Naive B cell (primary cell): ENCODE measurements around the gene CPNE5. TPM values are rescaled to one million over a fixed set of nuclear protein-coding genes. Genes with fewer than 3 reads are reported as not detected.

Experiments
- ATAC-seq, 2 donors: fragments of 150-1000 bp; cut with Tn5 transposase; 2 replicates each; pipeline ENCODE4 v1.10.0; 2021; ENCODE audit warnings: low read depth in 2 of 2, mild to moderate bottlenecking in 2 of 2, moderate library complexity in 2 of 2
- DNase-seq: peaks from one replicate; pipeline ENCODE4 v3.0.0; 2022
- H3K27ac Mint-ChIP-seq, 6 donors: one replicate each; pipeline ENCODE4 v1.8.0; 2020 to 2022; ENCODE audit warnings: mild to moderate bottlenecking in 6 of 6, mixed read lengths in 6 of 6, moderate library complexity in 5 of 6, inconsistent platforms in 2 of 6
- H3K27me3 Mint-ChIP-seq, 3 donors: one replicate each; pipeline ENCODE4 v1.8.0; 2021 to 2022; ENCODE audit warnings: mixed read lengths in 3 of 3, mild to moderate bottlenecking in 1 of 3
- H3K36me3 Mint-ChIP-seq, 2 donors: one replicate each; pipeline ENCODE4 v1.8.0; 2020 to 2022; ENCODE audit warnings: mixed read lengths in 2 of 2, inconsistent platforms in 1 of 2, mild to moderate bottlenecking in 1 of 2
- H3K4me1 Mint-ChIP-seq, 3 donors: one replicate each; pipeline ENCODE4 v1.8.0; 2020 to 2022; ENCODE audit warnings: mixed read lengths in 3 of 3, inconsistent platforms in 1 of 3, mild to moderate bottlenecking in 1 of 3, moderate library complexity in 1 of 3
- H3K4me3 Mint-ChIP-seq, 8 donors: one replicate each; pipeline ENCODE4 v1.8.0; 2020 to 2022; ENCODE audit warnings: mild to moderate bottlenecking in 8 of 8, mixed read lengths in 8 of 8, moderate library complexity in 8 of 8, inconsistent platforms in 2 of 8
- H3K9me3 Mint-ChIP-seq, 7 donors: one replicate each; pipeline ENCODE4 v1.8.0; 2020 to 2022; ENCODE audit warnings: mixed read lengths in 7 of 7, mild to moderate bottlenecking in 5 of 7, inconsistent platforms in 2 of 7, moderate library complexity in 1 of 7
- polyA plus RNA-seq, 6 donors: library from polyadenylated mRNA; unstranded; fragments of 300-500 nt; fragmentation: Illumina TruSeq; gene quantifications; one replicate each; pipeline ENCODE4 v1.2.3, GENCODE V29; 2021; ENCODE audit warnings: low read depth in 6 of 6

CPNE5 gene
- polyA plus RNA-seq, 6 donors from 2014 or later, result 56.9 to 105 (median 92.2) TPM

DNA sequence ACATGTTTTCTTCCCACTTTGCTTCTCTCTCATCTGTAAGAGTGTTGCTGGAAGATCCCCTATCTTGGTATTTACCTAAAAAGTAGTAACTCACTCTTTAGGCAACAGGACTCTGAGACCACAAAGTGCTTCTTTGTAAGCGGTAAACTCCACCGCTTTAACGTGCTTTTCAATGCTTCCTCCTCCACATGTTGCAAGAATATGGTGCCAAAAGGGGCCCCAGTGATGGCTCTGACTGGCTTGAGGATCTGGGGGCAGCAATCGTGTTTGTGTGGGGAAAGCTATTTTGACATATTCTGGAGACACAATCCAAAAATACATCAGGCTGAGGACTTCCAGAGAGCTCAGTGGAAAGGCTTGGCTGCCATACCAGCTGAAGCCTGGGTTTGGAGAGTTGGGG lies 12.4 kb upstream of the CPNE5 start:
- ATAC-seq, result no peak
- Mint-ChIP-seq H3K4me1 (peaks cover 0 to 13% (median 10%) of the 10 kb centered on the region in 3 donors), H3K4me3 (no peak overlapping the region), H3K27ac (no peak overlapping the region), H3K36me3 (peaks cover 10 to 26% of the 10 kb centered on the region in 2 donors), H3K9me3 (peaks cover 0 to 12% (median 8%) of the 10 kb centered on the region in 7 donors), H3K27me3 (peaks cover 0 to 8% (median 3%) of the 10 kb centered on the region in 3 donors)
- DNase-seq, result no peak

DNA sequence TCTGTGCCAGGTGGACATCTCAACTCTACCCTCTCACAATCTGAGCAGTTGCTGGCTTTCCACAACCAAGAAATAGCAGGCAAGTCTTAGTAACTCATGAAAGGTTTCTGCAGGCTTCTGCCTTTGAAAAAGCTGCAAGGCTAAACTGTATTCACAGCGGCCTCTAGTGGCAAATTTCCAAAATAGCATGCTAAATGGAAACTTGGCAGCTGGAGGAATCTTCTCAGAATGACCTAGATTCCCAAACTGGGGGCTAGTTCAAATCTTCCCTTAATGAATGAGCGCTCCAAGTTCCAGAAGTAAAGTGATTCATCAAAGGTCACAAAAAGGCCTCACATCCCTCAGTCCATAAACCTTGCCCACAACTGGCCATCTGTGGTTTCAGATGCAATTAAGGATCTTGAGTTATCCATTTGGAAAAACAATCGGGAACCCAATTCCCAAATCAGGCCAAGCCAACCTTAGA lies 11.9 kb upstream of the CPNE5 start:
- peak overlapping the region in 1 of 6 donors; percentile 35 for H3K27ac Mint-ChIP-seq
- peaks cover 0 to 12% (median 8%) of the 10 kb centered on the region in 7 donors for H3K9me3 Mint-ChIP-seq
- DNase-seq (peak; percentile 42), ATAC-seq (no peak)
- H3K4me3 Mint-ChIP-seq, result no peak overlapping the region
- peaks cover 0 to 13% (median 10%) of the 10 kb centered on the region in 3 donors for H3K4me1 Mint-ChIP-seq
- H3K27me3 Mint-ChIP-seq, result peaks cover 0 to 8% (median 3%) of the 10 kb centered on the region in 3 donors
- H3K36me3 Mint-ChIP-seq, result peaks cover 6 to 22% of the 10 kb centered on the region in 2 donors

DNA sequence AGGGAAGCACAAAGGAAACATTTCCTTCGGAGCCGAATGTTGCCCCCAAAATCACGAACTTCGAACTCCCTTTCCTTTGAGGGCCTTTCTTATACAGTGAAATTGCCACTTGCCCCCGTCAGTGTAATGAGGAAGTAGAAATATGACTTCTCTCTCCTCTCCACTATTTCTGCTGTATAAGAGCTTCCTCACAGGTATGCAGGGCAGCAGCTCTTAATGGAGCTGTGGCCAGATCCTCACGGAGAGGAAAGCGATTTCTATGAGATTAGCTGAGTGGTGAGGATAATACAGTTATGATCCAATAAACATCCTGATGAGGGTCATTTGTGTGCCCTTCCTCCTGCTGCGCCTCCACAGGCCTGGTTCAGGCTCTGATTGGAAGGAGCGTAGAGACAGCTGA lies 10.8 kb upstream of the CPNE5 start:
- no peak for DNase-seq
- peaks cover 2 to 18% (median 3%) of the 10 kb centered on the region in 3 donors for H3K27me3 Mint-ChIP-seq
- no peak overlapping the region for H3K27ac Mint-ChIP-seq
- H3K4me3 Mint-ChIP-seq, result peak overlapping the region in 1 of 8 donors; percentile 1
- no peak for ATAC-seq
- peaks cover 0 to 20% of the 10 kb centered on the region in 2 donors for H3K36me3 Mint-ChIP-seq
- H3K4me1 Mint-ChIP-seq, result peaks cover 0 to 13% (median 10%) of the 10 kb centered on the region in 3 donors
- H3K9me3 Mint-ChIP-seq, result peaks cover 0 to 12% (median 8%) of the 10 kb centered on the region in 7 donors

DNA sequence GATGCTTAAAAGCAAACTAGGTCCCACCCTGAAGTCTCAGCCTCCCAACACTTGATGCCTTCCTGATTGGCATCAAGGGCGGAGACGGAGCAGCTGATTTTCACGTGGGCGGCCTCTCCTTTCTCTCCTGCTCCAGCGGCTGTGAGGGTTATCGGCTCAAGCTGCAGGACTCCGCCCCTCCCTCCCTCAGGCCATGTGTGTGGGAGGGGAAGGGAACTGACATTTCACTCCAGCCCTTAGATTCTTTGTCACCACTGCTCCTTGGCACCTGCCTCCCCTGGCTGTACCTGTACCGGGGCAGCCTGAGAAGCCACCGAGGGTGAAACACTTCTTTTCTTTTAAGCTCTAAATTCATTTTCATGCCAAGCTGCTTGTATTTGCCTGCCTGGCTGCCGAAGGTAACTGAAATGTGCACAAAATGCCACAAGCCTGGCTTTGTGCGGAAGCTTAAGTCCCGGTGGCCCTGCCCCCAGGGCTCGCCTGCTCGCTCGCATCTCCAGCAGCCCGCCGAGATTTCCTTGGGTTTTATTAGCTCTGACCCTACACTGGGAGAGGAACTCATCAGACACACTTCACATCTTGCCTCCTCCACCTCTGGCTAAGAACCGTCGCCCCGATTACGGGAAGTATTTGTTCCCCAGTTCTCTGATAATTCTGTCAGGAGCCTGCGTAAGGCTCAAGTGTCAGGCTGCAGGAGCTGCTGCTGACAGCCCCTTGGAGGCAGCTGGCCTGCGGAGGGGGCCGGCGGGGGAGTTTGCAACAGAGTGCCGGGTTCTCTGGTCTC lies 9.6 kb upstream of the CPNE5 start:
- Mint-ChIP-seq H3K4me1 (peaks cover 0 to 13% (median 10%) of the 10 kb centered on the region in 3 donors), H3K9me3 (peaks cover 0 to 12% (median 8%) of the 10 kb centered on the region in 7 donors), H3K27ac (peak overlapping the region in 2 of 6 donors; percentile 41 to 84), H3K27me3 (peaks cover 3 to 21% (median 8%) of the 10 kb centered on the region in 3 donors), H3K36me3 (peaks cover 0 to 13% of the 10 kb centered on the region in 2 donors), H3K4me3 (peak overlapping the region in 5 of 8 donors; percentile 36 to 83 (median 74))
- ATAC-seq, result peak; percentile 27 to 47
- no peak for DNase-seq

DNA sequence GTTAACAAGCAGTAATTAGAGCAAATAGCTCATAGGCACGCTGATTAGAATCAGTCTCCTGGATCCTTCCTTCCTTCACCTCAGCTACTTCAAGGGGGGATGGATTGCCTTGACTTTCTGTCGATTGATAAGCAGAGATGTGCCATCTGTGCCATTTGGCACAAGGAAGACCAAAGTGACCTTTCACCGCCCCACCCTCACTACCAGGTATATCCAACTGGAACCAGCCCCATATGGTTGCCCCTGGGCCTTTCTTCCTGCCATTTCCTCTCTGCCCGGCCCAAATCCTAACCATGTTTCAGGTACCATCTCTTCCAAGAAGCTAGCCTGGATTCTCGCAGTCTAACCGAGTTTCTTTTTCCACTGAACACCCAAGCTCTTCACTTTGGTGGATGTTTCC lies 8.7 kb upstream of the CPNE5 start:
- DNase-seq (no peak), ATAC-seq (no peak)
- Mint-ChIP-seq H3K27ac (peak overlapping the region in 1 of 6 donors; percentile 10), H3K4me1 (peaks cover 0 to 14% (median 13%) of the 10 kb centered on the region in 3 donors), H3K27me3 (peaks cover 3 to 27% (median 8%) of the 10 kb centered on the region in 3 donors), H3K36me3 (peaks cover 0 to 8% of the 10 kb centered on the region in 2 donors), H3K4me3 (no peak overlapping the region), H3K9me3 (peaks cover 0 to 12% (median 8%) of the 10 kb centered on the region in 7 donors)

DNA sequence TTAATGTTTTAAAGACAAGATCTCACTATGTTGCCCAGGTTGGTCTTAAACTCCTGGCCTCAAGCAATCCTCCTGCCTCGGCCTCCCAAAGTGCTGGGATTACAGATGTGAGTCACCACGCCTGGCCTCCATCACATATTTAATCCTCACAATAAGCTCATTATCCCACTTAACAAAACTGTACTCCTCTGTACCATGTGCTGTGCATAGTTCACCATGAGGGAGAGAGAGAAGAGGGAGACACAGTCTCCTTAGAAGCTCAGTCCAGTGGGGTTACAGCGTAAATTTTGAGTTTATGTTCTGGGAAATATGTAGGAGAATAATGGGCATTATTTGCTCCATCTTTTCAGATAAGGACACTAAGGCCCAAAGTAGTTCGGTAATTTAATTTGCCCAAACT lies 7.9 kb upstream of the CPNE5 start:
- Mint-ChIP-seq H3K36me3 (peaks cover 0 to 8% of the 10 kb centered on the region in 2 donors), H3K27me3 (peaks cover 3 to 27% (median 8%) of the 10 kb centered on the region in 3 donors), H3K4me3 (no peak overlapping the region), H3K9me3 (peaks cover 0 to 12% (median 8%) of the 10 kb centered on the region in 7 donors), H3K27ac (no peak overlapping the region), H3K4me1 (peaks cover 0 to 14% (median 13%) of the 10 kb centered on the region in 3 donors)
- no peak for ATAC-seq
- DNase-seq, result no peak

DNA sequence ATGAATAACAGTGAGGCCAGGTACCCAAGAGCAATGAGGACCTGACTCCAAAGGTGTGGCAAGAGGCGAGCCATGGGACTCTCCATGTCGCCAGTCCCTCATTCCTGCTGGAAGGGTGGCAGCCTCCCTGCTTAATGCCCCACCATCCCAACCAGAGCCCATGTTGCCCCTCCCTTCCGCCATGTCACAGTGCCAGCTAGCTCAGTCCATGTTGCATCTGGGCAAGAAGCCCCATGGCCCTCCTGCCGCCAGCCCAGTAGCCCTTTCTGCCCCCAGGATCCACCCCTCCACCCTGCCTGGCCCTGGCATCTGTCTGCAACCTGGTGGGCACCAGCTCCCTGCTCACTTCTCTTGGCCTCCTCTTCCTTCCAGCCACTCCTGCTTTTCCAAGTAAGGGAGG lies 6.0 kb upstream of the CPNE5 start:
- ATAC-seq (no peak), DNase-seq (no peak)
- H3K27me3 Mint-ChIP-seq, result peaks cover 9 to 34% (median 19%) of the 10 kb centered on the region in 3 donors
- no peak overlapping the region for H3K27ac Mint-ChIP-seq
- H3K4me3 Mint-ChIP-seq, result no peak overlapping the region
- H3K4me1 Mint-ChIP-seq, result peaks cover 7 to 23% (median 18%) of the 10 kb centered on the region in 3 donors
- peaks cover 0 to 3% of the 10 kb centered on the region in 2 donors for H3K36me3 Mint-ChIP-seq
- peaks cover 0 to 3% (median 2%) of the 10 kb centered on the region in 7 donors for H3K9me3 Mint-ChIP-seq

DNA sequence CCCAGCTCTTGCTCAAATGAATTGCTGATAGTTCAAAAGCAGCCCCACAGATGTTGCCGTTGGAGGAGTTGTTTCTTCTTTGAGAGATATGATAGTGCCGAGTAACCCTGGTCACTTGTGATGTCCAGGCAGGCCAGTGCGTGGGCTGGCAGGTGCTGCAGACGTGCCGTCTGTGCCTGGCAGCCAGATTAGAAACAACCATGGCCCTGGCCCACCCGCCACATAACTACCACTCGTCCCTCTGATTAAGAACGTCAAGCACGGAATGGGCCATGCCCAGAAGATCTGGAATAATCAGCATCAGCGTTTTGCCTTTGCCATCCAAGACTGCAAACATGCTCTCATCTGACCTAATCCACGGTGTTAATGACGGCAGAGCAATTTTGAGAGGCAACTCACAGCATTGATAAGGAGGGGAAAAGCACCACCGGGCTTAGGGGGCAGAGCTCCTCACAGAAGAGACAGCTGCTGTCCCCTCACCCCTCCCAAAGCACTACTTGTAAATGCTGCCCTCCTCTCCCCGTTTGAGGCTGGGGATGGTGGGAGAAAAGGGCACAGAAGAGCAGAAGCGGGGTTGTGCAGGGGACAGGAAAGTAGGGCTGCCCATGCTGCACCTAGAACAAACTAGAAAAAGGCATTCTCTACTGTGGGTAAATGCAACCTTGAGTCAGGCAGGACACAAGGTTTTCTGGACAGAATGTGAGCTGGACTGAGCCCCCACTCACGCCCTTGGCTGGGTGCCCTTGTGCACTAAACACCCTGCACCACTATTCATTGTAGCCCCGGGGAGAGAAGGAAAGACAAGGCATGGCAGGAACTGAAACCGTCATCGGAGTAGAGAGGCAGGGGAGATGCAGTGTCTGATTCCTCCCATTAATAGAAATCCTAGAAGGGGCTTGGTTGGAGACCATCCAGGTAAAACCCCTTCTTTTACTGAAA lies 5.3 kb upstream of the CPNE5 start:
- H3K27ac Mint-ChIP-seq, result no peak overlapping the region
- H3K4me3 Mint-ChIP-seq, result peak overlapping the region in 1 of 8 donors; percentile 57
- no peaks in the 10 kb centered on the region for H3K36me3 Mint-ChIP-seq
- peaks cover 9 to 34% (median 20%) of the 10 kb centered on the region in 3 donors for H3K27me3 Mint-ChIP-seq
- ATAC-seq, result no peak
- no peak for DNase-seq
- no peaks in the 10 kb centered on the region for H3K9me3 Mint-ChIP-seq
- H3K4me1 Mint-ChIP-seq, result peaks cover 10 to 27% (median 15%) of the 10 kb centered on the region in 3 donors

DNA sequence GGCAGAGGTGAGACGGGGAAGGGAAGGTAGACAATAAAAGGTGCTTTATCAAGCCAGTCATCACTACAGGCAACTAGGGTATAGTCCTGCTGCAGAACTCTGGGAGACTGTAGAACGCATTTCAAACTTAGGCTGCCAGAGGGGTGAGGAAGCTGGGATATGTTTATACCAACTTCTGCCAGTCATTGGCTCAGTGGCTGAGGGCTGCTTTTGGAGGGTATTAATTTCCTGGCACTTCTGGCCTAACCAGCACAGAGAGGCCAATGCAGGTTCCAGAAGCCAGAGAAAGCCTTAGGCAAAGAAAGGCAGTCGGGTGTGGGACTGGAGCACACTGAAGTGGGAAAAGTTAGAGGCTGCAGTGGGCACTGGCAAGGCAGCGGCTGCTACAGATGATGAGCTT lies 3.9 kb upstream of the CPNE5 start:
- Mint-ChIP-seq H3K4me3 (peak overlapping the region in 1 of 8 donors; percentile 4), H3K4me1 (peaks cover 11 to 29% (median 21%) of the 10 kb centered on the region in 3 donors), H3K27ac (no peak overlapping the region), H3K9me3 (no peaks in the 10 kb centered on the region), H3K27me3 (peaks cover 16 to 47% (median 31%) of the 10 kb centered on the region in 3 donors), H3K36me3 (no peaks in the 10 kb centered on the region)
- DNase-seq, result no peak
- no peak for ATAC-seq

DNA sequence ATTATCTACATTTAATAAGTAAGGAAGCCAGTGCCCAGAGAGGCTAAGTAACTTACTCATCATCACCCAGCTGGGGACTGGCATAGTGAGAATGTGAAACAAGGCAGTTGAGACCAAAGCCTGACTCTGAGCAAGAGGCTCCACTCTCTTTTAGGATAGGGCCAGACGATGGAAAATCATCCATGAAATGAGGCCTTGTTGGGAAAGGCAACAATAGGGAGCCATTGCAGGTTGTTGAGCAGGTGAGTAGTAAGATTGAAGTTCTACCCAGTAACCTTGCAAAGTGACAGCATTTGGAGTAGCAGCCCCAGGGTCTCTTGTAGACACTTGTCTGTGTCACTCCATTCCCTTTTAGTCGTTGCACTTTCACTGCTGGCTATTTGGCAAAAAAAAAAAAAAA lies 2.5 kb upstream of the CPNE5 start:
- Mint-ChIP-seq H3K4me3 (no peak overlapping the region), H3K27me3 (peaks cover 24 to 57% (median 46%) of the 10 kb centered on the region in 3 donors), H3K9me3 (no peaks in the 10 kb centered on the region), H3K4me1 (peaks cover 11 to 29% (median 21%) of the 10 kb centered on the region in 3 donors), H3K36me3 (no peaks in the 10 kb centered on the region), H3K27ac (peak overlapping the region in 1 of 6 donors; percentile 44)
- no peak for ATAC-seq
- no peak for DNase-seq

DNA sequence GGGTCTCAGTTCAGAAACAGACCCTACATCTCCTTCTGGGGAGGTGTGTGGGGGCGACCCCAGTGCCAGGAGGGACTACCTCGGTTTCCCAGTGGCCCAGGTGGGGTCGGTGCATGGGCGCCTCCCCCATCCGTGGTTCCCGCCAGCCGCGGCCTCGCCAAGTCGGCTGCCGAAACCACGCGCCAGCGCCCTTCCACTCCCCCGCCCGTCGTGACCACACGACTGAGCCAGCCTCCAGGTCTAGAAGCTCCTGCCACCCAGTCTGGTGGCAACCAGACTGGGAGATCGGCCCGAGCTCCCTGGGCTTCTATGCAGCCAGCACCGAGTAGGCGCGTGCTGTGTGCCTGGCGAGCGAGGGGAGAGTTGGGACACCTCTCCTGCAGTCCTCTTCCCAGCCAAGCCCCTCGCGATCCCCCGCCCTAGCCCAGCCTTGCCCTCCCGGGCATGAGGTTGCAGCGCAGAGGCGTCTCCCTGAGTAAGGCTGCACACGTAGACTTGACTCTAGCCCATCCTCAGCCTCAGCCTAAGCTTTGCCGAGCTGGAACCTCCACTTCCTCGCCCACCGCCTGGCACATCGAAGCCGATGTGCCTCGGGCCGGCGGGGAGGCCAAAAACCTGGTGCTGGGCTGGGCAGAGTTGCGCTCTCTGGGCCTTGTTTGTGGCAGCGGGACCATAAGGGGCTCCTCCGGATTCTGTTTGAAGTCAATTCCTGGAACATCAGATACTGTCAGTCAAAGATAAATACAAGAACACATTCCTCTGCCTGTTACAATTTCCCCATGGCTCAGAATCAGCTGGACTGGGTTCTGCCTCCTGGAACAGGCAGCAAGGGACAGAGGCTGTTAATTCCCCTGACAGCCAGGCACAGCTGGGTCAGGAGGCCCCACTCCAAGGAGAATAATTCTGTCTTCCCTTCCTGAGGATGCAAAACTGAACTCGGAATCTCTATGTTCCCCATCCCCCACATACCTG lies 1.5 kb upstream of the CPNE5 start:
- DNase-seq (peak; percentile 27), ATAC-seq (peak; percentile 60 to 63)
- Mint-ChIP-seq H3K27me3 (peaks cover 27 to 54% (median 53%) of the 10 kb centered on the region in 3 donors), H3K4me3 (peak overlapping the region; percentile 70 to 92 (median 81)), H3K9me3 (no peaks in the 10 kb centered on the region), H3K4me1 (peaks cover 11 to 29% (median 21%) of the 10 kb centered on the region in 3 donors), H3K36me3 (no peaks in the 10 kb centered on the region), H3K27ac (peak overlapping the region in 4 of 6 donors; percentile 16 to 91 (median 52))
